Muscle of leg (tissue), 11 donors: Measurements from ENCODE around the gene FAM229B. TPM values are rescaled to one million over a fixed set of nuclear protein-coding genes. Genes with fewer than 3 reads are reported as not detected.
A peak's percentile ranks its signal among the peaks of the same experiment; 100 is the strongest.
"Not testable (repeated sequence)": the region's sequence is repeated elsewhere in the genome, so short reads cannot be mapped to it uniquely, and the experiment has no call there.

ENCODE experiments used
- DNase-seq: peaks from one replicate; pipeline ENCODE4 v3.0.0; 2013
- H3K27ac ChIP-seq: one replicate; pipeline ENCODE4 v1.5.1; 2013; ENCODE audit warnings: mild to moderate bottlenecking, low read length, control low read depth
- H3K27me3 ChIP-seq: one replicate; pipeline ENCODE4 v1.6.1; 2013; ENCODE audit warnings: low read length; ENCODE audit not compliant: control insufficient read depth, insufficient read depth
- H3K36me3 ChIP-seq: one replicate; pipeline ENCODE4 v1.6.1; 2013; ENCODE audit warnings: low read length; ENCODE audit not compliant: control insufficient read depth, insufficient read depth
- H3K4me1 ChIP-seq: one replicate; pipeline ENCODE4 v1.6.1; 2013; ENCODE audit warnings: low read length; ENCODE audit not compliant: control insufficient read depth, insufficient read depth
- H3K4me3 ChIP-seq: one replicate; pipeline ENCODE4 v1.5.1; 2013; ENCODE audit warnings: low read length, control low read depth
- H3K9me3 ChIP-seq: replicated peaks from 2 replicates; pipeline ENCODE4 v1.6.1; 2013; ENCODE audit warnings: low read depth, low read length; ENCODE audit not compliant: control insufficient read depth
- WGBS: methylation state at CpG from one replicate; pipeline ENCODE4 v1.1.5; 2013; ENCODE audit warnings: missing lambda C conversion rate; ENCODE audit not compliant: insufficient coverage; 5-methylcytosine and 5-hydroxymethylcytosine counted together
- polyA plus RNA-seq, 8 donors: library from polyadenylated mRNA; unstranded; fragments of 120-200 nt; gene quantifications; one replicate each; pipeline versions ENCODE4 v1.2.1 to v1.2.3, GENCODE V29; 2013; ENCODE audit warnings: inconsistent platforms in 1 of 8, low replicate concordance in 1 of 8; ENCODE audit not compliant: insufficient read length in 8 of 8, insufficient read depth in 1 of 8
- total RNA-seq: library from RNA; stranded (reverse); fragments of 120-200 nt; gene quantifications from one replicate; pipeline ENCODE4 v1.2.4, GENCODE V29; 2013

FAM229B gene
- total and polyA plus RNA-seq, 9 donors = 14.8 to 34.8 (median 19.0) TPM

- no CpG with 5 or more reads among the region's 2 CpGs for WGBS
- peaks cover 24% of the 10 kb centered on the region for H3K36me3 ChIP-seq
Observed at GRCh38 chr6:112106026-112106425, 18.6 kb downstream of the FAM229B start.

GRCh38 chr6:112106562-112106961, 19.2 kb downstream of the FAM229B start:
- DNase-seq = no peak
- no peaks in the 10 kb centered on the region for H3K9me3 ChIP-seq
- H3K4me3 ChIP-seq = no peak overlapping the region
- H3K4me1 ChIP-seq = no peaks in the 10 kb centered on the region
- H3K27ac ChIP-seq = no peak overlapping the region
- peaks cover 22% of the 10 kb centered on the region for H3K36me3 ChIP-seq
- H3K27me3 ChIP-seq = no peaks in the 10 kb centered on the region
- 46% methylated on average over 2 of the region's 2 CpGs for WGBS

More at GRCh38 chr6:112106026-112106425, 18.6 kb downstream of the FAM229B start:
- not testable (repeated sequence) for DNase-seq, H3K4me3 ChIP-seq, H3K27me3 ChIP-seq, H3K9me3 ChIP-seq, H3K4me1 ChIP-seq, H3K27ac ChIP-seq

GRCh38 chr6:112109262-112109661, 21.9 kb downstream of the FAM229B start:
- Histone ChIP-seq H3K9me3 (no peaks in the 10 kb centered on the region), H3K36me3 (peaks cover 29% of the 10 kb centered on the region), H3K4me3 (no peak overlapping the region), H3K27ac (no peak overlapping the region), H3K4me1 (peaks cover 7% of the 10 kb centered on the region), H3K27me3 (no peaks in the 10 kb centered on the region)
- peak; percentile 24 for DNase-seq
- WGBS = 17% methylated on average over 1 of the region's 9 CpGs

- Histone ChIP-seq H3K27ac (peak overlapping the region; percentile 64), H3K27me3 (no peaks in the 10 kb centered on the region)
- 22% methylated on average over 1 of the region's 3 CpGs for WGBS
Observed at GRCh38 chr6:112113431-112113830, 26.0 kb downstream of the FAM229B start.

GRCh38 chr6:112113918-112114317, 26.5 kb downstream of the FAM229B start:
- peaks cover 7% of the 10 kb centered on the region for H3K4me1 ChIP-seq
- no peaks in the 10 kb centered on the region for H3K27me3 ChIP-seq
- DNase-seq = no peak
- no peaks in the 10 kb centered on the region for H3K9me3 ChIP-seq
- H3K4me3 ChIP-seq = no peak overlapping the region
- peak overlapping the region; percentile 64 for H3K27ac ChIP-seq
- peaks cover 38% of the 10 kb centered on the region for H3K36me3 ChIP-seq

More at GRCh38 chr6:112113431-112113830, 26.0 kb downstream of the FAM229B start:
- Histone ChIP-seq H3K4me1 (peaks cover 7% of the 10 kb centered on the region), H3K9me3 (no peaks in the 10 kb centered on the region), H3K4me3 (no peak overlapping the region), H3K36me3 (peaks cover 36% of the 10 kb centered on the region)
- DNase-seq = peak; percentile 89

- no peaks in the 10 kb centered on the region for H3K9me3 ChIP-seq
- no peaks in the 10 kb centered on the region for H3K27me3 ChIP-seq
- DNase-seq = no peak
- H3K4me1 ChIP-seq = peaks cover 7% of the 10 kb centered on the region
- H3K36me3 ChIP-seq = peaks cover 40% of the 10 kb centered on the region
- WGBS = no CpG with 5 or more reads among the region's 3 CpGs
- H3K4me3 ChIP-seq = no peak overlapping the region
- no peak overlapping the region for H3K27ac ChIP-seq
Observed at GRCh38 chr6:112114577-112115223, 27.3 kb downstream of the FAM229B start.

- Histone ChIP-seq H3K27me3 (no peaks in the 10 kb centered on the region), H3K4me1 (peaks cover 7% of the 10 kb centered on the region), H3K4me3 (no peak overlapping the region), H3K36me3 (peaks cover 48% of the 10 kb centered on the region), H3K27ac (no peak overlapping the region), H3K9me3 (no peaks in the 10 kb centered on the region)
- DNase-seq = no peak
- no CpG with 5 or more reads among the region's 1 CpG for WGBS
Observed at GRCh38 chr6:112116221-112116620, 28.8 kb downstream of the FAM229B start.

- no peaks in the 10 kb centered on the region for H3K9me3 ChIP-seq
- no CpG with 5 or more reads among the region's 1 CpG for WGBS
Observed at GRCh38 chr6:112117554-112117953, 30.2 kb downstream of the FAM229B start.

GRCh38 chr6:112118034-112118433, 30.6 kb downstream of the FAM229B start:
- Histone ChIP-seq H3K27me3 (no peaks in the 10 kb centered on the region), H3K4me3 (no peak overlapping the region), H3K4me1 (peaks cover 6% of the 10 kb centered on the region), H3K9me3 (no peaks in the 10 kb centered on the region), H3K27ac (no peak overlapping the region), H3K36me3 (peaks cover 41% of the 10 kb centered on the region)
- no peak for DNase-seq

More at GRCh38 chr6:112117554-112117953, 30.2 kb downstream of the FAM229B start:
- peaks cover 41% of the 10 kb centered on the region for H3K36me3 ChIP-seq
- H3K4me3 ChIP-seq = no peak overlapping the region
- no peak overlapping the region for H3K27ac ChIP-seq
- H3K4me1 ChIP-seq = peaks cover 6% of the 10 kb centered on the region
- H3K27me3 ChIP-seq = no peaks in the 10 kb centered on the region
- no peak for DNase-seq

- H3K4me3 ChIP-seq = no peak overlapping the region
Observed at GRCh38 chr6:112122756-112123155, 35.4 kb downstream of the FAM229B start.

GRCh38 chr6:112123982-112124381, 36.6 kb downstream of the FAM229B start:
- 100% methylated on average over 1 of the region's 1 CpG for WGBS
- no peaks in the 10 kb centered on the region for H3K4me1 ChIP-seq
- no peak for DNase-seq
- no peak overlapping the region for H3K4me3 ChIP-seq
- H3K27me3 ChIP-seq = no peaks in the 10 kb centered on the region
- H3K36me3 ChIP-seq = peaks cover 37% of the 10 kb centered on the region
- no peaks in the 10 kb centered on the region for H3K9me3 ChIP-seq
- no peak overlapping the region for H3K27ac ChIP-seq

More at GRCh38 chr6:112122756-112123155, 35.4 kb downstream of the FAM229B start:
- no peaks in the 10 kb centered on the region for H3K27me3 ChIP-seq
- WGBS = 40% methylated on average over 1 of the region's 2 CpGs
- no peak for DNase-seq
- H3K4me1 ChIP-seq = no peaks in the 10 kb centered on the region
- H3K36me3 ChIP-seq = peaks cover 43% of the 10 kb centered on the region
- H3K9me3 ChIP-seq = no peaks in the 10 kb centered on the region
- H3K27ac ChIP-seq = no peak overlapping the region
